ENCODE results near the gene EDN2. TPM values are rescaled to one million over a fixed set of nuclear protein-coding genes. Genes with fewer than 3 reads are reported as not detected.

EDN2 gene
- total and polyA plus RNA-seq, 9 donors, result 0.20 to 24.8 (median 0.36) TPM; not detected in 4

DNA sequence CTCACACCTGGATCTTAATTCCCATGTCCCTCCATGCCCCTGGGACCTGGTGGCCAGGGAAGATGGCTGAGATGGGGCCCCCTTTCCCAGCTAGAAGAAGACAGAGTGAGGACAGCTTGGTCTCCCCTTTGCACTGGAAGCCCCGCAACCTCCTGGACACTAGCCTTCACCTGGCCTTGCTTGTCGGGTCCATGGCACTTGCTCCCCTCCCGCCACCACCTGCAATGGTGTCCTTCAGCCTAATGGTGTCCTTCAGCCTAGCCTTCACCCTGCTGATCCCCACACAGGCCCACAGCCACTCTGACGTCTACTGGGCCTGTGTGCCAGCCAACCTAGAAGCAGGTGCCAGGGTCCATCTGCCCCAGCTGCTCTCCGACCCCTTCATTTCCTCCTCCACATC is 45.9 kb upstream of the EDN2 start:
- WGBS, 3 donors, result 81 to 83% (median 82%) methylated on average over 5 of the region's 5 CpGs

DNA sequence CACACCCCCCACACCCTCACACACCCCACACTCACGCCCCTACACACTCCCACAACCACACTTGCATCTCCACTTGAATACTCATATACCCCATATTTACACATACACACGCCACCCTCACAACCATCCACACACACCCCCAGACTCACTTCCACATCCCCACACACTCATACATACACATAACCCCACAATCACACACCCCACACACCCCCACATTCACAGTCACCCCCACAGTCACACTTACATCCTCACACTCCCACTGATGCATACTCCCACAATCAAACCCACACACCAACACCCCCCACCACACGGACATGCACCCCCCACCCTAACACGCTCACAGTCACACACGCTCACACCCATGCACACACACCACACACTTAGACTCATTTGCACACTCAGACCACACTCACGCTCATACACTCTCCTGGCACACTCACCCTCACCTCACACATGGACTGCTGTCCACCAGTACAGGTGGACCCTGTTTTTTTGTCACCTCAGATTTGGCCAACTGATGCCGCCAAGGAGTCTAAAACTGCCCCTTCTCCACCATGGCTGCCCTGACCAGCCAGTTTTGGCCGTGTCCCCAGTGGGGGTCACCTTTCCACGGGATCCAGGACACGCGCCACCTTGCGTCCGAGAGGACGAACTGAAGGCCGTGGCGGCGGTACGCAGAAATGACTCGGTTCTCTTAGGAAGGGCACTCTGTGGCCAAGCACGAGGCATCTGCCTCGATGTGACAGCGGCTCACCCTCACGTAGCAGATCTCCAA is 45.3 kb upstream of the EDN2 start:
- no peak for TF ChIP-seq EP300 (IDR thresholded peaks at IDR 0.05)
- no peak for TF ChIP-seq POLR2A (IDR thresholded peaks at IDR 0.05)
- TF ChIP-seq, protein P1, sequence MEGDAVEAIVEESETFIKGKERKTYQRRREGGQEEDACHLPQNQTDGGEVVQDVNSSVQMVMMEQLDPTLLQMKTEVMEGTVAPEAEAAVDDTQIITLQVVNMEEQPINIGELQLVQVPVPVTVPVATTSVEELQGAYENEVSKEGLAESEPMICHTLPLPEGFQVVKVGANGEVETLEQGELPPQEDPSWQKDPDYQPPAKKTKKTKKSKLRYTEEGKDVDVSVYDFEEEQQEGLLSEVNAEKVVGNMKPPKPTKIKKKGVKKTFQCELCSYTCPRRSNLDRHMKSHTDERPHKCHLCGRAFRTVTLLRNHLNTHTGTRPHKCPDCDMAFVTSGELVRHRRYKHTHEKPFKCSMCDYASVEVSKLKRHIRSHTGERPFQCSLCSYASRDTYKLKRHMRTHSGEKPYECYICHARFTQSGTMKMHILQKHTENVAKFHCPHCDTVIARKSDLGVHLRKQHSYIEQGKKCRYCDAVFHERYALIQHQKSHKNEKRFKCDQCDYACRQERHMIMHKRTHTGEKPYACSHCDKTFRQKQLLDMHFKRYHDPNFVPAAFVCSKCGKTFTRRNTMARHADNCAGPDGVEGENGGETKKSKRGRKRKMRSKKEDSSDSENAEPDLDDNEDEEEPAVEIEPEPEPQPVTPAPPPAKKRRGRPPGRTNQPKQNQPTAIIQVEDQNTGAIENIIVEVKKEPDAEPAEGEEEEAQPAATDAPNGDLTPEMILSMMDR (IDR thresholded peaks at IDR 0.05), result no peak
- Histone ChIP-seq H3K27me3 (no peaks in the 10 kb centered on the region), H3K9me3 (no peaks in the 10 kb centered on the region), H3K36me3 (no peaks in the 10 kb centered on the region), H3K4me1 (ENCODE audit: insufficient read depth) (no peaks in the 10 kb centered on the region), H3K27ac (no peak overlapping the region), H3K4me3 (no peak overlapping the region)
- peak in 1 of 5 donors; percentile 23 for DNase-seq
- 89 to 93% (median 92%) methylated on average over 23 of the region's 23 CpGs for WGBS, 3 donors
- intact Hi-C loops (cut with DNase I), result no loop called here

More for the DNA sequence above, 45.9 kb upstream of the EDN2 start:
- TF ChIP-seq EP300 (IDR thresholded peaks at IDR 0.05) (no peak), POLR2A (IDR thresholded peaks at IDR 0.05) (no peak)
- TF ChIP-seq, protein P1 (IDR thresholded peaks at IDR 0.05), result no peak
- H3K4me1 ChIP-seq (ENCODE audit: insufficient read depth), result no peaks in the 10 kb centered on the region
- H3K36me3 ChIP-seq, result no peaks in the 10 kb centered on the region
- H3K9me3 ChIP-seq, result no peaks in the 10 kb centered on the region
- no peak overlapping the region for H3K27ac ChIP-seq
- H3K4me3 ChIP-seq, result no peak overlapping the region
- no peaks in the 10 kb centered on the region for H3K27me3 ChIP-seq
- peak in 2 of 5 donors; percentile 6 to 10 for DNase-seq
- intact Hi-C loops (cut with DNase I), result no loop called here

DNA sequence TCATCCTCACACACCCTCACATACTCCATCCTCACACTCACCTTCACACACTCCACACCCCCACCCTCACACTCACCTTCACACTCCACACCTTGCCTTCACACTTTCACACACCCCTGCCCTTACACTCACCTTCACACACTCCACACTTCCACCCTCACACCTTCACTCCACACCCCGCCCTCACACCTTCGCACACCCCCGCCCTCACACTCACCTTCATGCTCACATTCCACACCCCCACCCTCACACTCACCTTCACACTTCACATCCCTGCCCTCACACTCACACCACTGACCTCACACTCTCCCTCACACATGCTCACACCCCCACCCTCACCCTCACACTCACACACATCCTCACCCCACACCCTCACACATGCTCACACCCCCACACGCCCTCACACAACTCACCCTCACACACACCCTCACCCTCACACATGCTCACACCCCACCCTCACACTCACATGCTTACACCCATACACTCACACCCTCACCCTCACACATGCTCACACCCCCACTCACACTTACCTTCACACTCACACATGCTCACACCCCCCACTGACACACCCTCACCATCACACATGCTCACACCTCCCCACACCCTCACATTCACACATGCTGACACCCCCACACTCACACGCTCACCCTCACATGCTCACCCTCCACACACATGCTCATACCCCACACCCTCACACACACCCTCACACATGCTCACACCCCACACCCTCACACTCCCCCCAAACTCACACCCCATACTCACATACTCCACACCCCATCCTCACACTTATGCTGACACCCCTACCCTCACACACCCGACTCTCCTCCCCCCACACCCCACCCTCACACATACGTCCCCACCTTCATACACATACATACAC is 44.5 kb upstream of the EDN2 start:
- Histone ChIP-seq H3K4me3 (no peak overlapping the region), H3K9me3 (no peaks in the 10 kb centered on the region), H3K36me3 (no peaks in the 10 kb centered on the region), H3K27ac (no peak overlapping the region), H3K4me1 (ENCODE audit: insufficient read depth) (no peaks in the 10 kb centered on the region), H3K27me3 (no peaks in the 10 kb centered on the region)
- intact Hi-C loops (cut with DNase I), result no loop called here
- 68 to 89% (median 76%) methylated on average over 7 of the region's 7 CpGs for WGBS, 3 donors
- peak in 2 of 5 donors; percentile 12 for DNase-seq
- TF ChIP-seq POLR2A (IDR thresholded peaks at IDR 0.05) (no peak), EP300 (IDR thresholded peaks at IDR 0.05) (no peak)
- TF ChIP-seq, protein P1 (IDR thresholded peaks at IDR 0.05), result no peak

DNA sequence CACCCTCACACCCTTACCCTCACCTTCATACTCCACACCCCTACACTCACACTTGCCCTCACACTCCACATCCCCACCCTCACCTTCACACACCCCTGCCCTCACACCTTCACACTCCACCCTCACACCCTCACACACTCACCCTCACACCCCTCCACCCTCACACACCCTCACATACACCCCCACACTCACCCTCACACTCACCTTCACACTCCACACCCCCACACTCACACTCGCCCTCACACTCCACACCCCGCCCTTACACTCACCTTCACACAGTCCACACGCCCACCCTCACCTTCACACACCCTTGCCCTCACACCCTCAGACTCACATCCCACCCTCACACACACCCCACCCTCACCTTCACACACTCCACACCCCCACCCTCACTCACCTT is 43.6 kb upstream of the EDN2 start:
- TF ChIP-seq EP300 (IDR thresholded peaks at IDR 0.05) (no peak), POLR2A (IDR thresholded peaks at IDR 0.05) (no peak)
- TF ChIP-seq, protein P1 (IDR thresholded peaks at IDR 0.05), result no peak
- H3K36me3 ChIP-seq, result no peaks in the 10 kb centered on the region
- WGBS, 3 donors, result 80 to 91% (median 87%) methylated on average over 3 of the region's 3 CpGs
- H3K27ac ChIP-seq, result no peak overlapping the region
- H3K4me1 ChIP-seq (ENCODE audit: insufficient read depth), result no peaks in the 10 kb centered on the region
- H3K9me3 ChIP-seq, result no peaks in the 10 kb centered on the region
- H3K27me3 ChIP-seq, result no peaks in the 10 kb centered on the region
- H3K4me3 ChIP-seq, result no peak overlapping the region
- peak in 1 of 5 donors; percentile 1 for DNase-seq
- intact Hi-C loops (cut with DNase I), result no loop called here

All from ovary (tissue), 9 donors.